Spleen (tissue), 11 donors: ENCODE results near the gene ABAT. TPM values are rescaled to one million over a fixed set of nuclear protein-coding genes. Genes with fewer than 3 reads are reported as not detected.

Experiments used
- DNase-seq: peaks from one replicate; pipeline ENCODE4 v3.0.0-alpha.2; 2020
- H3K27ac ChIP-seq, 8 donors: fragments of 200-600 bp; sonication (generic) in 7 of 8; 1 replicate in 4 of 8; 2 replicates in 4 of 8; pipeline versions ENCODE4 v1.5.0 to v1.8.0; 2016 to 2021; ENCODE audit warnings: inconsistent platforms in 4 of 8, mild to moderate bottlenecking in 4 of 8, moderate library complexity in 1 of 8
- H3K27me3 ChIP-seq, 7 donors: fragments of 200-600 bp; sonication (generic) in 6 of 7; replicated peaks in 1 of 7; 1 replicate in 4 of 7; 2 replicates in 3 of 7; pipeline versions ENCODE4 v1.5.0 to v1.8.0; 2016 to 2021; ENCODE audit warnings: inconsistent platforms in 3 of 7, mild to moderate bottlenecking in 1 of 7
- H3K36me3 ChIP-seq, 6 donors: fragments of 200-600 bp; sonication (generic) in 5 of 6; 1 replicate in 4 of 6; 2 replicates in 2 of 6; pipeline versions ENCODE4 v1.5.0 to v1.8.0; 2016 to 2021; ENCODE audit warnings: inconsistent platforms in 2 of 6
- H3K4me1 ChIP-seq, 6 donors: fragments of 200-600 bp; sonication (generic) in 5 of 6; 1 replicate in 3 of 6; 2 replicates in 3 of 6; pipeline versions ENCODE4 v1.5.0 to v1.8.0; 2016 to 2021; ENCODE audit warnings: inconsistent platforms in 3 of 6
- H3K4me3 ChIP-seq, 8 donors: fragments of 200-600 bp; sonication (generic) in 7 of 8; 1 replicate in 4 of 8; 2 replicates in 4 of 8; pipeline versions ENCODE4 v1.5.0 to v1.8.0; 2016 to 2021; ENCODE audit warnings: inconsistent platforms in 4 of 8, mild to moderate bottlenecking in 4 of 8, moderate library complexity in 2 of 8
- H3K9me3 ChIP-seq, 8 donors: fragments of 200-600 bp; sonication (generic) in 7 of 8; 1 replicate in 4 of 8; 2 replicates in 4 of 8; pipeline versions ENCODE4 v1.5.0 to v1.8.0; 2016 to 2021; ENCODE audit warnings: inconsistent platforms in 4 of 8
- CTCF ChIP-seq, 11 experiments: fragments of 200-600 bp in 7 of 11; fragments of 450-650 bp in 4 of 11; sonication (generic) in 4 of 11; IDR thresholded peaks in 8 of 11; conservative IDR thresholded peaks in 3 of 11; 1 replicate in 7 of 11; 2 replicates in 4 of 11; pipeline versions ENCODE4 v1.4.0 to v1.8.0; 2016 to 2021; ENCODE audit warnings: antibody characterized with exemption in 11 of 11, inconsistent platforms in 4 of 11, mild to moderate bottlenecking in 1 of 11
- POLR2A ChIP-seq, 3 donors: fragments of 450-650 bp; IDR thresholded peaks; one replicate each; pipeline ENCODE4 v1.5.1; 2017; ENCODE audit warnings: antibody characterized with exemption in 3 of 3, mild to moderate bottlenecking in 1 of 3
- POLR2AphosphoS5 ChIP-seq, 3 donors: sonication (generic); formaldehyde crosslinking; IDR thresholded peaks; one replicate each; pipeline ENCODE4 v1.5.1; 2017; ENCODE audit warnings: antibody characterized with exemption in 3 of 3
- WGBS, 5 donors: extraction: QIAGEN DNeasy Blood & Tissue Kit in 3 of 5; methylation state at CpG; one replicate each; pipeline versions ENCODE4 v1.1.5 to v1.1.7; 2013 to 2018; 5-methylcytosine and 5-hydroxymethylcytosine counted together
- intact Hi-C: fragments of 100-400 bp; cut with DNase I; formaldehyde crosslinking; loops from one replicate; pipeline ENCODE4 v1.15.0; 2023; ENCODE audit warnings: low total_unique reads
- polyA plus RNA-seq, 3 donors: library from polyadenylated mRNA; stranded (reverse); fragments of 200-250 nt; gene quantifications; one replicate each; pipeline ENCODE4 v1.2.1, GENCODE V29; 2013
- total RNA-seq, 7 donors: library from RNA; depleted of rRNA in 3 of 7; stranded (reverse); fragments of >200 nt in 3 of 7; fragmentation: NEBNext Ultra II Directional in 4 of 7; extraction: Animal tissue kit (Norgen Biotek cat#: 25700) in 4 of 7; gene quantifications; one replicate each; pipeline versions ENCODE4 v1.1.0 to v1.2.1, GENCODE V29; 2016 to 2021
- donor health status: healthy with polysubstance abuse.
- donor health status: DM: no; HTN: no; CAD: no; lungs with moderate emphysema.
- donor health status: DM: no; HTN: no; CAD: no.
- donor health status: Bipolar disorder and iron deficiency.
- donor health status: healthy.
- donor health status: DM: no; HTN: no; CAD: no.
- donor health status: DM: yes; HTN: yes; CAD: no.

ABAT gene
- total and polyA plus RNA-seq, 10 donors, result 3.9 to 13.5 (median 8.3) TPM

GRCh38 chr16:8725513-8726178, 51.2 kb downstream of the ABAT start:
- no peaks in the 10 kb centered on the region for H3K36me3 ChIP-seq
- peaks cover 4 to 21% (median 12%) of the 10 kb centered on the region in 6 donors for H3K4me1 ChIP-seq
- H3K27me3 ChIP-seq, result no peaks in the 10 kb centered on the region
- TF ChIP-seq CTCF (IDR thresholded peaks at IDR 0.05 in 8 of 11, conservative IDR thresholded peaks at IDR 0.05 in 3 of 11) (no peak), POLR2AphosphoS5 (IDR thresholded peaks at IDR 0.05) (no peak), POLR2A (IDR thresholded peaks at IDR 0.05) (no peak)
- intact Hi-C loops, result no loop called here
- H3K27ac ChIP-seq, result no peak overlapping the region
- 74 to 92% (median 77%) methylated on average over 6 to 7 of the region's 7 CpGs for WGBS, 5 donors
- H3K9me3 ChIP-seq, result no peaks in the 10 kb centered on the region
- H3K4me3 ChIP-seq, result no peak overlapping the region
- no peak for DNase-seq

DNA sequence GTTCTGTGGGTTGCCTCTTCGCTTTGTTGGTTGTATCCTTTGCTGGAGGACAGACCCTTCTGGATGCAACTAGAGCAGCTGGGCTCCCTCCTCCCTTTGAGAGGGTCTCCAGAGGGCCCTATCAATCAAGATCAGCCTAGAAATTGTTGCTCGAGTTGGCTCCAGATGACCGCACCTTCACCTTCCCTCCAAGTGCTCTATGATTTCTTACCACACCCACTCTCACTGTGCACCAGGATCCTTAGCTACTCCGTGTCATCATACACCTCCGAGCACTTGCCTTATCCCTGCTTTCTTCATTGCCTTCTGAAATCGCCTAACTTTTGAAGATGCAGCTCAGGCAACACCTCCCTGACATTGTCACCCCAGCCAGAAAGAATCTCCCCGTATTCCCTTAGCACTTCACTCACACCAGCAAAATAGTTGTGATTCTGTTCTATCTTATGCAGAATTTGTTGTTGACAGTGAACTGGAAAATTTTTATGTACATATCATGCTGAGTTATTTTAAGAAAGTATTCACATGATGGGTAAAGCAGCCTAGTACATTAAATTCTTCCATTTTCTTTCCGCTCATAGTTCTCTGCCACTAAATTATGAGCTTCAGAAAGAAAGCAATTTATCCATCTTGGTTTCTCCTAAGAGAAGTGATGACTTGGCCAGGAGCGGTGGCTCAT, 52.9 kb downstream of the ABAT start:
- H3K27ac ChIP-seq, result no peak overlapping the region
- no peak overlapping the region for H3K4me3 ChIP-seq
- no peak for DNase-seq
- WGBS, 5 donors, result 84 to 95% (median 88%) methylated on average over 9 of the region's 9 CpGs
- H3K4me1 ChIP-seq, result peaks cover 4 to 30% (median 12%) of the 10 kb centered on the region in 6 donors
- H3K9me3 ChIP-seq, result no peaks in the 10 kb centered on the region
- no peaks in the 10 kb centered on the region for H3K36me3 ChIP-seq
- H3K27me3 ChIP-seq, result no peaks in the 10 kb centered on the region
- TF ChIP-seq POLR2AphosphoS5 (IDR thresholded peaks at IDR 0.05) (no peak), CTCF (IDR thresholded peaks at IDR 0.05 in 8 of 11, conservative IDR thresholded peaks at IDR 0.05 in 3 of 11) (no peak), POLR2A (IDR thresholded peaks at IDR 0.05) (no peak)
- intact Hi-C loops, result no loop called here

- H3K4me3 ChIP-seq, result no peak overlapping the region
- H3K4me1 ChIP-seq, result peaks cover 4 to 30% (median 12%) of the 10 kb centered on the region in 6 donors
- H3K9me3 ChIP-seq, result no peaks in the 10 kb centered on the region
- DNase-seq, result no peak
- no peak for TF ChIP-seq POLR2AphosphoS5 (IDR thresholded peaks at IDR 0.05)
- TF ChIP-seq CTCF (IDR thresholded peaks at IDR 0.05 in 8 of 11, conservative IDR thresholded peaks at IDR 0.05 in 3 of 11), result no peak
- TF ChIP-seq POLR2A (IDR thresholded peaks at IDR 0.05), result no peak
- H3K36me3 ChIP-seq, result no peaks in the 10 kb centered on the region
- intact Hi-C loops, result no loop called here
- no peak overlapping the region for H3K27ac ChIP-seq
- H3K27me3 ChIP-seq, result no peaks in the 10 kb centered on the region
- 66 to 76% (median 71%) methylated on average over 13 of the region's 13 CpGs for WGBS, 5 donors
Observed at GRCh38 chr16:8727857-8728618, 53.6 kb downstream of the ABAT start.
